ENCODE measurements around the gene SEMA5B. TPM values are rescaled to one million over a fixed set of nuclear protein-coding genes. Genes with fewer than 3 reads are reported as not detected.
A peak's percentile ranks its signal among the peaks of the same experiment; 100 is the strongest.

Gene SEMA5B
- total RNA-seq, 1 experiment from 2014 or later = 9.4 TPM

- Histone ChIP-seq H3K9me3 (ENCODE audit: control insufficient read depth, low read depth, low read length) (no peaks in the 10 kb centered on the region), H3K18ac (ENCODE audit: insufficient read length, low read depth, low read length) (no peak overlapping the region), H4K91ac (ENCODE audit: insufficient read length, low read depth, low read length) (no peak overlapping the region), H3K23ac (ENCODE audit: insufficient read length, low read depth, low read length) (no peak overlapping the region), H3K4me2 (ENCODE audit: insufficient read depth, insufficient read length, low read length) (no peak overlapping the region), H2AK5ac (ENCODE audit: insufficient read length, low read length) (no peak overlapping the region), H4K8ac (replicated peaks; ENCODE audit: insufficient read length, low read depth, low read length) (no peak overlapping the region), H2BK20ac (ENCODE audit: low read depth, low read length, poor library complexity, severe bottlenecking) (no peak overlapping the region), H4K20me1 (ENCODE audit: control insufficient read depth, insufficient read depth, insufficient read length) (no peaks in the 10 kb centered on the region), H3K23me2 (ENCODE audit: insufficient read length, low read depth, low read length, poor library complexity, severe bottlenecking) (peaks cover 18% of the 10 kb centered on the region), H4K5ac (ENCODE audit: insufficient read length, low read depth, low read length) (no peak overlapping the region), H3K9ac (ENCODE audit: extremely low read depth, insufficient read length, low read length) (no peak overlapping the region), H3K14ac (ENCODE audit: insufficient read depth, low read length) (no peak overlapping the region), H3K4ac (ENCODE audit: low read depth, low read length) (no peak overlapping the region), H2AFZ (ENCODE audit: low read length) (no peak overlapping the region), H2BK120ac (ENCODE audit: low read depth, low read length, poor library complexity, severe bottlenecking) (no peak overlapping the region), H2BK5ac (ENCODE audit: insufficient read length, low read length) (no peak overlapping the region), H2BK12ac (ENCODE audit: insufficient read length, low read depth, low read length) (no peak overlapping the region), H2BK15ac (ENCODE audit: low read depth, low read length) (no peak overlapping the region), H3K27me3 (ENCODE audit: insufficient read depth, low read length) (no peaks in the 10 kb centered on the region; the same call in 1 of the 2 replicates), H3T11ph (ENCODE audit: low read length) (no peak overlapping the region), H3K56ac (ENCODE audit: insufficient read length, low read depth, low read length) (no peak overlapping the region), H3K4me1 (ENCODE audit: insufficient read depth, low read length) (peaks cover 7% of the 10 kb centered on the region; the same call in 1 of the 2 replicates), H3K79me1 (ENCODE audit: insufficient read depth, low read depth, low read length, poor library complexity, severe bottlenecking) (peaks cover 7% of the 10 kb centered on the region), H3K27ac (ENCODE audit: insufficient read length, low read depth, low read length) (no peak overlapping the region), H3K79me2 (ENCODE audit: insufficient read depth, low read length) (peaks cover 24% of the 10 kb centered on the region; the same call in 1 of the 2 replicates)
- peak; percentile 56 for TF ChIP-seq CTCF (conservative IDR thresholded peaks at IDR 0.05)
- H3K9me3 Mint-ChIP-seq = peaks cover 0 to 3% of the 10 kb centered on the region in 2 experiments; a peak in 2 of 5 replicates
- no CpG with 5 or more reads among the region's 5 CpGs for WGBS (ENCODE audit: extremely low coverage, insufficient read length, low lambda C conversion rate)
- no peak overlapping the region for H3K4me3 Mint-ChIP-seq
- peaks cover 11% of the 10 kb centered on the region for H3K27me3 Mint-ChIP-seq (ENCODE audit: low read depth)
- DNase-seq = peak; percentile 53
- H3K4me1 Mint-ChIP-seq = peaks cover 35 to 49% of the 10 kb centered on the region in 2 experiments
- no peaks in the 10 kb centered on the region; a peak in 1 of 7 replicates for H3K36me3 Mint-ChIP-seq (ENCODE audit: insufficient read depth in 1 of 3, low read depth in 3 of 3)
- H3K27ac Mint-ChIP-seq = peak overlapping the region in 1 of 3 experiments; percentile 66; a peak in 1 of 7 replicates
Measured at GRCh38 chr3:123071146-123071545, 43.6 kb upstream of the SEMA5B start.

Measured in H9 (cell line).